Neural progenitor cell (in vitro differentiated cells): ENCODE results near the gene KIDINS220. TPM values are rescaled to one million over a fixed set of nuclear protein-coding genes. Genes with fewer than 3 reads are reported as not detected.

ENCODE experiments used
- DNase-seq: peaks from one replicate; pipeline ENCODE4 v3.0.0-alpha.2; 2016; ENCODE audit warnings: low spot score
- H2AFZ ChIP-seq: fragments of 200-600 bp; sonication (generic); replicated peaks from 2 replicates; pipeline ENCODE4 v1.6.1; 2016; ENCODE audit warnings: antibody characterized with exemption
- H3F3A ChIP-seq: fragments of 200-600 bp; sonication (generic); 2 replicates; pipeline ENCODE4 v1.6.1; 2016; ENCODE audit warnings: antibody characterized with exemption, low read depth
- H3K27ac ChIP-seq: fragments of 200-600 bp; sonication (generic); 2 replicates; pipeline ENCODE4 v1.5.1; 2016; ENCODE audit warnings: mild to moderate bottlenecking
- H3K27me3 ChIP-seq: fragments of 200-600 bp; sonication (generic); 2 replicates; pipeline ENCODE4 v1.6.1; 2016; ENCODE audit warnings: mild to moderate bottlenecking, moderate library complexity
- H3K36me3 ChIP-seq: fragments of 200-600 bp; sonication (generic); 2 replicates; pipeline ENCODE4 v1.5.1; 2016
- H3K4me1 ChIP-seq: fragments of 200-600 bp; sonication (generic); 2 replicates; pipeline ENCODE4 v1.6.1; 2016; ENCODE audit warnings: mixed run types
- H3K4me2 ChIP-seq: fragments of 200-600 bp; sonication (generic); 2 replicates; pipeline ENCODE4 v1.6.1; 2016
- H3K4me3 ChIP-seq: fragments of 200-600 bp; sonication (generic); 2 replicates; pipeline ENCODE4 v1.5.1; 2016
- H3K79me2 ChIP-seq: fragments of 200-600 bp; sonication (generic); 2 replicates; pipeline ENCODE4 v1.6.1; 2016; ENCODE audit warnings: low read depth
- H3K9ac ChIP-seq: fragments of 200-600 bp; sonication (generic); 2 replicates; pipeline ENCODE4 v1.6.1; 2016
- H3K9me3 ChIP-seq: fragments of 200-600 bp; sonication (generic); 2 replicates; pipeline ENCODE4 v1.5.1; 2016; ENCODE audit warnings: low read depth
- H4K20me1 ChIP-seq: fragments of 200-600 bp; sonication (generic); 2 replicates; pipeline ENCODE4 v1.6.1; 2016; ENCODE audit warnings: low read depth
- H3K27ac Mint-ChIP-seq: 3 replicates; pipeline ENCODE4 v1.8.0; 2021; ENCODE audit warnings: mixed read lengths
- H3K27me3 Mint-ChIP-seq: 2 replicates; pipeline ENCODE4 v1.8.0; 2022; ENCODE audit warnings: low read depth, mild to moderate bottlenecking, inconsistent platforms, moderate library complexity, mixed read lengths; ENCODE audit not compliant: insufficient read depth
- H3K36me3 Mint-ChIP-seq: 3 replicates; pipeline ENCODE4 v1.8.0; 2021; ENCODE audit warnings: mixed read lengths
- H3K4me1 Mint-ChIP-seq: 3 replicates; pipeline ENCODE4 v1.8.0; 2021; ENCODE audit warnings: mixed read lengths
- H3K4me3 Mint-ChIP-seq: 3 replicates; pipeline ENCODE4 v1.8.0; 2021; ENCODE audit warnings: mild to moderate bottlenecking, moderate library complexity, mixed read lengths
- H3K9me3 Mint-ChIP-seq: 3 replicates; pipeline ENCODE4 v1.8.0; 2020; ENCODE audit warnings: mixed read lengths
- EZH2 ChIP-seq: fragments of 200-600 bp; sonication (generic); IDR thresholded peaks from 2 replicates; pipeline ENCODE4 v1.6.1; 2017; ENCODE audit warnings: antibody characterized with exemption, mild to moderate bottlenecking, moderate library complexity
- EZH2phosphoT487 ChIP-seq: fragments of 200-600 bp; sonication (generic); IDR thresholded peaks from 2 replicates; pipeline ENCODE4 v1.6.1; 2017; ENCODE audit warnings: antibody characterized with exemption
- total RNA-seq: library from RNA; depleted of rRNA; stranded (reverse); fragments of >200 nt; gene quantifications from 2 replicates; pipeline ENCODE4 v1.2.3, GENCODE V29; 2015; ENCODE audit warnings: low replicate concordance
- TF ChIP-seq, protein P1 (sequence below): fragments of 200-600 bp; sonication (generic); IDR thresholded peaks from 2 replicates; pipeline ENCODE4 v1.5.1; 2017; ENCODE audit warnings: antibody characterized with exemption, mild to moderate bottlenecking

The KIDINS220 gene
- total RNA-seq, 1 donor from 2014 or later: 56.1 TPM

DNA sequence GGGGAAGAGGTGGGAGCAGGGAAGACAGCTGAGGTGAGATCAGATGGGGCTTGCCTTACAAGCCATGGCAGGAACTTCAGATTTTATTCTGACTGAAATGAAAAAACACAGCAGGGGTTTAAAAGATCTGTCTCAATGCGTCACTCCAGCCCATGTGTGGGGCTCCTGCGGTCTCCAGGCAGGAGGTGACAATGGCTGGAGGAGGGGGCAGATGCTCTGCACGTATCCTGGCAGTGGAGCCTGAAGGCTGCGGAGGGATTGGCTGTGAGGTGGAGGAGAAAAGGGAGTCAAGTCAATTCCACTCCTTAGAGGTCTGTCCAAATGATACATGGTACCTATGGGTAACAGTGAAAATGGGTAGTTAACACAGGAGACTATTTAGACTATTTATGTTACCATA is 40.5 kb upstream of the KIDINS220 start:
- Histone ChIP-seq H3K9me3 (no peaks in the 10 kb centered on the region), H3K36me3 (no peaks in the 10 kb centered on the region), H3K4me1 (no peaks in the 10 kb centered on the region), H3K27ac (no peak overlapping the region), H2AFZ (no peak overlapping the region), H3K9ac (no peak overlapping the region), H3K79me2 (no peaks in the 10 kb centered on the region), H3K4me3 (no peak overlapping the region), H3F3A (no peaks in the 10 kb centered on the region), H4K20me1 (no peaks in the 10 kb centered on the region), H3K27me3 (no peaks in the 10 kb centered on the region), H3K4me2 (no peak overlapping the region)
- H3K27ac Mint-ChIP-seq: peak overlapping the region; percentile 50
- peaks cover 10% of the 10 kb centered on the region for H3K4me1 Mint-ChIP-seq
- no peak overlapping the region for H3K4me3 Mint-ChIP-seq
- H3K27me3 Mint-ChIP-seq: no peaks in the 10 kb centered on the region
- H3K9me3 Mint-ChIP-seq: no peaks in the 10 kb centered on the region
- peaks cover 28% of the 10 kb centered on the region for H3K36me3 Mint-ChIP-seq
- TF ChIP-seq, protein P1, sequence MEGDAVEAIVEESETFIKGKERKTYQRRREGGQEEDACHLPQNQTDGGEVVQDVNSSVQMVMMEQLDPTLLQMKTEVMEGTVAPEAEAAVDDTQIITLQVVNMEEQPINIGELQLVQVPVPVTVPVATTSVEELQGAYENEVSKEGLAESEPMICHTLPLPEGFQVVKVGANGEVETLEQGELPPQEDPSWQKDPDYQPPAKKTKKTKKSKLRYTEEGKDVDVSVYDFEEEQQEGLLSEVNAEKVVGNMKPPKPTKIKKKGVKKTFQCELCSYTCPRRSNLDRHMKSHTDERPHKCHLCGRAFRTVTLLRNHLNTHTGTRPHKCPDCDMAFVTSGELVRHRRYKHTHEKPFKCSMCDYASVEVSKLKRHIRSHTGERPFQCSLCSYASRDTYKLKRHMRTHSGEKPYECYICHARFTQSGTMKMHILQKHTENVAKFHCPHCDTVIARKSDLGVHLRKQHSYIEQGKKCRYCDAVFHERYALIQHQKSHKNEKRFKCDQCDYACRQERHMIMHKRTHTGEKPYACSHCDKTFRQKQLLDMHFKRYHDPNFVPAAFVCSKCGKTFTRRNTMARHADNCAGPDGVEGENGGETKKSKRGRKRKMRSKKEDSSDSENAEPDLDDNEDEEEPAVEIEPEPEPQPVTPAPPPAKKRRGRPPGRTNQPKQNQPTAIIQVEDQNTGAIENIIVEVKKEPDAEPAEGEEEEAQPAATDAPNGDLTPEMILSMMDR: no peak
- TF ChIP-seq EZH2: no peak
- TF ChIP-seq EZH2phosphoT487: no peak
- DNase-seq: peak; percentile 5

DNA sequence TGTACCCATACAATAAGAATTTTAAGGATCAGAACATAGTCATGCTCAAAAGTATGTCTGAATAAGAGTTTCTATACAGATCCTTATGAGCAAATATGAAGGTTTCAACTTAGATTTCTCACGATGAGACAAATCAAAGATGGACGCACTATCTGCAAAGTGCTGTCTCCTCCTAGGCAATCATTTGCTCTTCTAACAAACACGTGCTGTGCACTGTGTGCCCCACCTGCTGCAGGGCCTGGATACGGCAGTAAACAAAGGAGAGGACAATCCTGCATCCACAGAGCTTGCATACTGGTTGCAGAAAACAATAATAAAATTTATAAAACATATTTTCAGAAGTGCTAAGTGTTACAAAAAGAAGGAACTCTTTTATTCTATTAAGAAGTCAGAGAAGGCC is 39.9 kb upstream of the KIDINS220 start:
- H3K9me3 ChIP-seq: no peaks in the 10 kb centered on the region
- H3K9ac ChIP-seq: no peak overlapping the region
- H3K36me3 ChIP-seq: no peaks in the 10 kb centered on the region
- peaks cover 3% of the 10 kb centered on the region for H4K20me1 ChIP-seq
- H3K27me3 ChIP-seq: no peaks in the 10 kb centered on the region
- H3F3A ChIP-seq: no peaks in the 10 kb centered on the region
- no peaks in the 10 kb centered on the region for H3K79me2 ChIP-seq
- H3K4me2 ChIP-seq: no peak overlapping the region
- no peak for DNase-seq
- Mint-ChIP-seq H3K4me3 (no peak overlapping the region), H3K27ac (no peak overlapping the region), H3K27me3 (no peaks in the 10 kb centered on the region), H3K4me1 (peaks cover 10% of the 10 kb centered on the region), H3K36me3 (peaks cover 28% of the 10 kb centered on the region), H3K9me3 (no peaks in the 10 kb centered on the region)
- TF ChIP-seq, protein P1: no peak
- TF ChIP-seq EZH2 (no peak), EZH2phosphoT487 (no peak)
- no peak overlapping the region for H2AFZ ChIP-seq
- no peaks in the 10 kb centered on the region for H3K4me1 ChIP-seq
- H3K4me3 ChIP-seq: no peak overlapping the region
- no peak overlapping the region for H3K27ac ChIP-seq

DNA sequence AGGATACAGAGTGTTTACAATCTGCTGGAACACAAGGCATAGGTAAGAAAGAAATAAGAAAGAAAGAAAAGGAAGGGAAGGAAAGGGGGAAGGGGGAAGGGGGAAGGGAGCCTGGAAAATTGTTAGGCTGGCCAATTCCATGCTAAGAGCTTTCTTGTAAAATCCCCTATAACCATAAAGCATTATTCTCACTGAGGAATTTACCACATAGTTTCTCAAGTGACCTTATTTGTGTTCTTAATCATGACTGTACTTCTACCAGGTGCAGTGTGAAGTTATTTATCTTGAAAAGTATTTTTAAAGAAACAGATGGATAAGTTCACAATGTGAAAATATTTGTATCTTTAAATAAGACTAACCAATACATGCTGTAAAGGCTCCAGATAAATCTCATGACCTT is 39.2 kb upstream of the KIDINS220 start:
- H3K79me2 ChIP-seq: no peaks in the 10 kb centered on the region
- Mint-ChIP-seq H3K27ac (no peak overlapping the region), H3K36me3 (peaks cover 28% of the 10 kb centered on the region), H3K9me3 (no peaks in the 10 kb centered on the region), H3K27me3 (no peaks in the 10 kb centered on the region), H3K4me3 (no peak overlapping the region), H3K4me1 (peaks cover 10% of the 10 kb centered on the region)
- no peaks in the 10 kb centered on the region for H3K27me3 ChIP-seq
- H3K4me3 ChIP-seq: no peak overlapping the region
- DNase-seq: no peak
- no peaks in the 10 kb centered on the region for H3K36me3 ChIP-seq
- H4K20me1 ChIP-seq: peaks cover 4% of the 10 kb centered on the region
- no peak overlapping the region for H3K9ac ChIP-seq
- no peaks in the 10 kb centered on the region for H3F3A ChIP-seq
- H2AFZ ChIP-seq: no peak overlapping the region
- no peaks in the 10 kb centered on the region for H3K4me1 ChIP-seq
- no peak for TF ChIP-seq EZH2
- TF ChIP-seq, protein P1: no peak
- no peak for TF ChIP-seq EZH2phosphoT487
- H3K27ac ChIP-seq: no peak overlapping the region
- H3K9me3 ChIP-seq: no peaks in the 10 kb centered on the region
- no peak overlapping the region for H3K4me2 ChIP-seq
